ENCODE measurements around the gene DAB2. TPM values are rescaled to one million over a fixed set of nuclear protein-coding genes. Genes with fewer than 3 reads are reported as not detected.

DAB2 gene
- total and polyA plus RNA-seq, 2 donors = 17.7 to 28.1 TPM

- H3K27me3 ChIP-seq (ENCODE audit: control insufficient read depth in 2 of 2, insufficient read depth in 1 of 2, low read length in 1 of 2) = no peaks in the 10 kb centered on the region
- no peak overlapping the region for H3K27ac ChIP-seq (ENCODE audit: low read depth in 1 of 2, low read length in 1 of 2)
- WGBS = 71% methylated on average over 2 of the region's 2 CpGs
Observed at GRCh38 chr5:39441838-39442237, 17.1 kb upstream of the DAB2 start.

GRCh38 chr5:39440958-39441624, 16.3 kb upstream of the DAB2 start:
- WGBS = 97% methylated on average over 2 of the region's 2 CpGs
- H3K36me3 ChIP-seq (ENCODE audit: control insufficient read depth in 2 of 2, insufficient read depth in 2 of 2, low read length in 1 of 2) = no peaks in the 10 kb centered on the region
- H3K9me3 ChIP-seq (ENCODE audit: control insufficient read depth in 2 of 2, insufficient read depth in 1 of 2, low read length in 1 of 2) = peaks cover 0 to 5% of the 10 kb centered on the region in 2 donors
- H3K27ac ChIP-seq (ENCODE audit: low read depth in 1 of 2, low read length in 1 of 2) = no peak overlapping the region
- no peak for DNase-seq (ENCODE audit: low read depth in 6 of 9, low spot score in 9 of 9)
- no peaks in the 10 kb centered on the region for H3K4me1 ChIP-seq (ENCODE audit: control insufficient read depth in 2 of 2, insufficient read depth in 2 of 2, low read length in 2 of 2)
- no peaks in the 10 kb centered on the region for H3K27me3 ChIP-seq (ENCODE audit: control insufficient read depth in 2 of 2, insufficient read depth in 1 of 2, low read length in 1 of 2)
- H3K4me3 ChIP-seq (ENCODE audit: low read length in 2 of 2) = no peak overlapping the region

More at GRCh38 chr5:39441838-39442237, 17.1 kb upstream of the DAB2 start:
- no peak for DNase-seq (ENCODE audit: low read depth in 6 of 9, low spot score in 9 of 9)
- Histone ChIP-seq H3K4me1 (ENCODE audit: control insufficient read depth in 2 of 2, insufficient read depth in 2 of 2, low read length in 2 of 2) (no peaks in the 10 kb centered on the region), H3K36me3 (ENCODE audit: control insufficient read depth in 2 of 2, insufficient read depth in 2 of 2, low read length in 1 of 2) (no peaks in the 10 kb centered on the region), H3K4me3 (ENCODE audit: low read length in 2 of 2) (no peak overlapping the region), H3K9me3 (ENCODE audit: control insufficient read depth in 2 of 2, insufficient read depth in 1 of 2, low read length in 1 of 2) (peaks cover 0 to 5% of the 10 kb centered on the region in 2 donors)

DNA sequence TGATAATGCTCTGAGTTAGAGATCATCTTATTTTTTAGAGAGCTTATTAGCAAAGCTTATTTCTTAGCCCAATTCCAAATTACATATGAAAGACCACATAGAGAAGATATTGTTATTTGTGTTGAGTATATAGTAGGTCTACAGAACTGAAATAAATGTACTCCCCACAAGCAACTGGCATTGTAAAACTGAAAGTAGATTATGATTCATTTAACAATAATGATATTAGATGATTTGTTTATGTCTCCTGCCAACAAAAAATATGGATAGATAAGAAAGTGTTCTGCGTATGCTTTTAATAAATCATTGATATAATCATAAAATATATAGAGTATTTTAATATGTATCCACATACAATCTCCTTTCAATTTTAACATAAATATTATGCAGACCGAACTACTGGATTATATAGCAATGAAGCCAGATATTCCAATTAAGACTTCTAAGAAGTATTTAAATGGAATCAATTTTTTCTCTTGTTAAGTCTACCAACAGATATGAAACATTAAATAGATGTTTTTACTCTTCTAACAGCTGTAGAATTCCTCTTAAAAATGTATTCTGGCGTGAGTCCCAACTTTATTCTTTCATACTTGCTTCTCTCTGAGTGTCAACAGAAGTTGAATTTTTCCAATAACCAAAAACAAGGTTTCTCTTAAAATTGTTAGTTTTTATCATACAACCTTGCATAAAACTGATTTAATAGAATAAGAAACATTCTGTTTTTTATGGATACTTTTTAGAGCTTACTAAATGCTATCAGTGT, 15.6 kb upstream of the DAB2 start:
- DNase-seq (ENCODE audit: low read depth in 6 of 9, low spot score in 9 of 9) = no peak
- Histone ChIP-seq H3K27me3 (ENCODE audit: control insufficient read depth in 2 of 2, insufficient read depth in 1 of 2, low read length in 1 of 2) (no peaks in the 10 kb centered on the region), H3K4me1 (ENCODE audit: control insufficient read depth in 2 of 2, insufficient read depth in 2 of 2, low read length in 2 of 2) (no peaks in the 10 kb centered on the region), H3K27ac (ENCODE audit: low read depth in 1 of 2, low read length in 1 of 2) (no peak overlapping the region), H3K36me3 (ENCODE audit: control insufficient read depth in 2 of 2, insufficient read depth in 2 of 2, low read length in 1 of 2) (no peaks in the 10 kb centered on the region), H3K4me3 (ENCODE audit: low read length in 2 of 2) (no peak overlapping the region), H3K9me3 (ENCODE audit: control insufficient read depth in 2 of 2, insufficient read depth in 1 of 2, low read length in 1 of 2) (peaks cover 0 to 5% of the 10 kb centered on the region in 2 donors)
- 96% methylated on average over 3 of the region's 3 CpGs for WGBS

GRCh38 chr5:39439582-39440162, 14.9 kb upstream of the DAB2 start:
- WGBS = 99% methylated on average over 3 of the region's 3 CpGs

DNA sequence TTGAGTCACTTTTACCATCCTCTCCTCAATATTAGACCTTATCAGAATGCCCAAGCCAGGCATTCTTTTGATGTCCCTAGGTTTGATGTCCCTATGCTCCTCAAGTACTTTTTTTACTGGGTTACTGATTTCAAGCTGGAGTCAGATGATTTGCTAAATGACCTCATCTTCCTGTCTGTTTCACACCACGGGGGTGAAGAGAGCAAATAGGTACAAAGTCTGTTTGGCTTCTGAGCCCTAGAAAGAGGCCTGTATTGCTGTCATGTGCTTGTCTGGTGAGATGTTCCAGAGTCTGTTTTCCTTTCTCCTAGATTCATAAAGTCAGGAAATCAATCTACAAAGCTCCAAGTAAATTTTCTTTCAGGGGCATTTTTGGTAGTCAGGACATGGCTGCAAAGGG, 12.7 kb upstream of the DAB2 start:
- Histone ChIP-seq H3K36me3 (ENCODE audit: control insufficient read depth in 2 of 2, insufficient read depth in 2 of 2, low read length in 1 of 2) (no peaks in the 10 kb centered on the region), H3K4me3 (ENCODE audit: low read length in 2 of 2) (no peak overlapping the region), H3K4me1 (ENCODE audit: control insufficient read depth in 2 of 2, insufficient read depth in 2 of 2, low read length in 2 of 2) (no peaks in the 10 kb centered on the region), H3K27ac (ENCODE audit: low read depth in 1 of 2, low read length in 1 of 2) (no peak overlapping the region), H3K27me3 (ENCODE audit: control insufficient read depth in 2 of 2, insufficient read depth in 1 of 2, low read length in 1 of 2) (no peaks in the 10 kb centered on the region), H3K9me3 (ENCODE audit: control insufficient read depth in 2 of 2, insufficient read depth in 1 of 2, low read length in 1 of 2) (no peaks in the 10 kb centered on the region)
- WGBS = 6% methylated on average over 1 of the region's 1 CpG
- DNase-seq (ENCODE audit: low read depth in 6 of 9, low spot score in 9 of 9) = no peak

More at GRCh38 chr5:39439582-39440162, 14.9 kb upstream of the DAB2 start:
- H3K36me3 ChIP-seq (ENCODE audit: control insufficient read depth in 2 of 2, insufficient read depth in 2 of 2, low read length in 1 of 2) = no peaks in the 10 kb centered on the region
- peaks cover 0 to 5% of the 10 kb centered on the region in 2 donors for H3K9me3 ChIP-seq (ENCODE audit: control insufficient read depth in 2 of 2, insufficient read depth in 1 of 2, low read length in 1 of 2)
- H3K4me1 ChIP-seq (ENCODE audit: control insufficient read depth in 2 of 2, insufficient read depth in 2 of 2, low read length in 2 of 2) = no peaks in the 10 kb centered on the region
- H3K27ac ChIP-seq (ENCODE audit: low read depth in 1 of 2, low read length in 1 of 2) = no peak overlapping the region
- H3K4me3 ChIP-seq (ENCODE audit: low read length in 2 of 2) = no peak overlapping the region
- DNase-seq (ENCODE audit: low read depth in 6 of 9, low spot score in 9 of 9) = no peak
- H3K27me3 ChIP-seq (ENCODE audit: control insufficient read depth in 2 of 2, insufficient read depth in 1 of 2, low read length in 1 of 2) = no peaks in the 10 kb centered on the region

DNA sequence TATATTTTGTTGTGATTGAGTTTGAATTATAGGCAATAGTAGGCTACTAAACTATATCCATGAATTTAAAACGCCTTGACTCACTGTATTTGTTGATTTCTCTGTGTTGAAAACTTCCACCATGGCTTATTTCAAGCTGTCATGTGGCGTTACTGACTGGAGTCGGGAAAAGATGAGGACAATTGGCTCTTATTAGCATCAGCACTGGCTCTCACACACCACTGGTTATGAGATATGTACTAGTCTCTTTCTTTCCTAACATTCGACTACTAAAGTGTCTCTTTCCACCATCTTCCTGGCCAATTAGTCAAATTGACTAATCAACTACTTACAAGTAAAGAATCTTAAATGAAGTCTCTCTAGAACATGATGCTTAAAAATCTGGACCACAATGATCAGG, 9.1 kb upstream of the DAB2 start:
- Histone ChIP-seq H3K4me3 (ENCODE audit: low read length in 2 of 2) (no peak overlapping the region), H3K27me3 (ENCODE audit: control insufficient read depth in 2 of 2, insufficient read depth in 1 of 2, low read length in 1 of 2) (no peaks in the 10 kb centered on the region), H3K4me1 (ENCODE audit: control insufficient read depth in 2 of 2, insufficient read depth in 2 of 2, low read length in 2 of 2) (no peaks in the 10 kb centered on the region), H3K9me3 (ENCODE audit: control insufficient read depth in 2 of 2, insufficient read depth in 1 of 2, low read length in 1 of 2) (no peaks in the 10 kb centered on the region), H3K27ac (ENCODE audit: low read depth in 1 of 2, low read length in 1 of 2) (no peak overlapping the region), H3K36me3 (ENCODE audit: control insufficient read depth in 2 of 2, insufficient read depth in 2 of 2, low read length in 1 of 2) (no peaks in the 10 kb centered on the region)
- no peak for DNase-seq (ENCODE audit: low read depth in 6 of 9, low spot score in 9 of 9)
- WGBS = 59% methylated on average over 4 of the region's 4 CpGs

GRCh38 chr5:39432696-39433530, 8.1 kb upstream of the DAB2 start:
- WGBS = 96% methylated on average over 12 of the region's 12 CpGs
- H3K36me3 ChIP-seq (ENCODE audit: control insufficient read depth in 2 of 2, insufficient read depth in 2 of 2, low read length in 1 of 2) = no peaks in the 10 kb centered on the region
- no peaks in the 10 kb centered on the region for H3K9me3 ChIP-seq (ENCODE audit: control insufficient read depth in 2 of 2, insufficient read depth in 1 of 2, low read length in 1 of 2)
- H3K4me3 ChIP-seq (ENCODE audit: low read length in 2 of 2) = no peak overlapping the region
- H3K27ac ChIP-seq (ENCODE audit: low read depth in 1 of 2, low read length in 1 of 2) = no peak overlapping the region
- H3K4me1 ChIP-seq (ENCODE audit: control insufficient read depth in 2 of 2, insufficient read depth in 2 of 2, low read length in 2 of 2) = no peaks in the 10 kb centered on the region
- no peak for DNase-seq (ENCODE audit: low read depth in 6 of 9, low spot score in 9 of 9)
- H3K27me3 ChIP-seq (ENCODE audit: control insufficient read depth in 2 of 2, insufficient read depth in 1 of 2, low read length in 1 of 2) = no peaks in the 10 kb centered on the region

DNA sequence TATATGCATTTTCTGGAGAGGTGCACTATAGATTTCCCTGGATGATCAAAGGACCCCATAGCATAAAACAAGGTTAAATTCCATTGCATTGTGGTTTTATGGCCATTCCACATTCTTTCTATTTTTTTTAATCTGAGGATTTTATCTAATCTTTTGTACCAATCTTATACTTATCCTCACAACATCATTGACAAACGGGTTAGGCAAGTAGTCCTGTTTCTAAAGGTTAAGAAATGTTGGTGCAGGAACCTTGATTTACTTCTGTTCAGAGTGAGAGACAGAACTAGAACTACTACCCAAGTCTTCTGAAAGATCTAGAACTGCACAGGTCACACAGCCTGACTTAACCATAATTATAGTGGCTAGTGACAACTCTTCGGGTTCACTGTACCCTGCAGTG, 5.7 kb upstream of the DAB2 start:
- no peak overlapping the region for H3K27ac ChIP-seq (ENCODE audit: low read depth in 1 of 2, low read length in 1 of 2)
- peaks cover 0 to 4% of the 10 kb centered on the region in 2 donors for H3K4me1 ChIP-seq (ENCODE audit: control insufficient read depth in 2 of 2, insufficient read depth in 2 of 2, low read length in 2 of 2)
- WGBS = 92% methylated on average over 2 of the region's 2 CpGs
- H3K36me3 ChIP-seq (ENCODE audit: control insufficient read depth in 2 of 2, insufficient read depth in 2 of 2, low read length in 1 of 2) = no peaks in the 10 kb centered on the region
- no peak for DNase-seq (ENCODE audit: low read depth in 6 of 9, low spot score in 9 of 9)
- no peaks in the 10 kb centered on the region for H3K9me3 ChIP-seq (ENCODE audit: control insufficient read depth in 2 of 2, insufficient read depth in 1 of 2, low read length in 1 of 2)
- no peak overlapping the region for H3K4me3 ChIP-seq (ENCODE audit: low read length in 2 of 2)
- H3K27me3 ChIP-seq (ENCODE audit: control insufficient read depth in 2 of 2, insufficient read depth in 1 of 2, low read length in 1 of 2) = no peaks in the 10 kb centered on the region

Measured in thymus (tissue), 11 donors.